Colon (tissue), 2 donors: ENCODE measurements around the gene SP110.
"Not testable (repeated sequence)": the region's sequence is repeated elsewhere in the genome, so short reads cannot be mapped to it uniquely, and the experiment has no call there.

Experiments
- FAIRE-seq: peaks from 2 replicates; lab custom pipeline; 2012; peaks lifted over from hg19 to GRCh38; lab: Jason Lieb, UNC
- donor health status: control.
- donor health status: control.

Gene SP110

GRCh38 chr2:230224458-230224857 lies 4.7 kb upstream of the SP110 start:
- no peak for FAIRE-seq

- FAIRE-seq: not testable (repeated sequence)
Measured at GRCh38 chr2:230222829-230223228, 3.0 kb upstream of the SP110 start.

- no peak for FAIRE-seq
Measured at GRCh38 chr2:230221493-230221892, 1.7 kb upstream of the SP110 start.

- FAIRE-seq: no peak
Measured at GRCh38 chr2:230220347-230220969, 674 bp upstream of the SP110 start.

GRCh38 chr2:230218421-230218820 lies 1.4 kb downstream of the SP110 start:
- FAIRE-seq: no peak

GRCh38 chr2:230217424-230217823 lies 2.4 kb downstream of the SP110 start:
- FAIRE-seq: no peak

GRCh38 chr2:230216489-230216888 lies 3.3 kb downstream of the SP110 start:
- no peak for FAIRE-seq

GRCh38 chr2:230209422-230210051 lies 10.2 kb downstream of the SP110 start:
- FAIRE-seq: no peak

GRCh38 chr2:230208576-230208975 lies 11.2 kb downstream of the SP110 start:
- FAIRE-seq: no peak

GRCh38 chr2:230205721-230206120 lies 14.1 kb downstream of the SP110 start:
- no peak for FAIRE-seq

GRCh38 chr2:230205034-230205433 lies 14.8 kb downstream of the SP110 start:
- FAIRE-seq: no peak

GRCh38 chr2:230203110-230203676 lies 16.6 kb downstream of the SP110 start:
- no peak for FAIRE-seq

GRCh38 chr2:230202430-230203109 lies 17.2 kb downstream of the SP110 start:
- FAIRE-seq: no peak

GRCh38 chr2:230184727-230185578 lies 34.8 kb downstream of the SP110 start:
- FAIRE-seq: no peak

GRCh38 chr2:230181195-230181594 lies 38.6 kb downstream of the SP110 start:
- no peak for FAIRE-seq

GRCh38 chr2:230179907-230180306 lies 39.9 kb downstream of the SP110 start:
- no peak for FAIRE-seq

- no peak for FAIRE-seq
Measured at GRCh38 chr2:230178546-230179485, 41.0 kb downstream of the SP110 start.

GRCh38 chr2:230176996-230177395 lies 42.8 kb downstream of the SP110 start:
- no peak for FAIRE-seq

GRCh38 chr2:230174466-230174865 lies 45.3 kb downstream of the SP110 start:
- no peak for FAIRE-seq

GRCh38 chr2:230172852-230173251 lies 46.9 kb downstream of the SP110 start:
- no peak for FAIRE-seq

GRCh38 chr2:230172156-230172555 lies 47.6 kb downstream of the SP110 start:
- FAIRE-seq: no peak
